ENCODE measurements around the gene PRR36. TPM values are rescaled to one million over a fixed set of nuclear protein-coding genes. Genes with fewer than 3 reads are reported as not detected.

The PRR36 gene
- polyA plus RNA-seq, 3 donors from 2014 or later = not detected

GRCh38 chr19:7822910-7823515 lies 51.2 kb downstream of the PRR36 start:
- Mint-ChIP-seq H3K27ac (no peak overlapping the region), H3K4me3 (no peak overlapping the region)

GRCh38 chr19:7820588-7820987 lies 53.6 kb downstream of the PRR36 start:
- no peak for DNase-seq
- H3K4me3 Mint-ChIP-seq = no peak overlapping the region
- no peaks in the 10 kb centered on the region for H3K36me3 Mint-ChIP-seq
- no peaks in the 10 kb centered on the region for H3K9me3 Mint-ChIP-seq
- H3K27ac Mint-ChIP-seq = no peak overlapping the region
- H3K27me3 Mint-ChIP-seq (ENCODE audit: low read depth in 3 of 3) = peaks cover 2 to 25% (median 3%) of the 10 kb centered on the region in 3 donors
- peaks cover 3 to 4% of the 10 kb centered on the region in 2 donors for H3K4me1 Mint-ChIP-seq

More at GRCh38 chr19:7822910-7823515, 51.2 kb downstream of the PRR36 start:
- Mint-ChIP-seq H3K27me3 (ENCODE audit: low read depth in 3 of 3) (peaks cover 2 to 16% (median 3%) of the 10 kb centered on the region in 3 donors), H3K36me3 (no peaks in the 10 kb centered on the region), H3K9me3 (no peaks in the 10 kb centered on the region), H3K4me1 (no peaks in the 10 kb centered on the region)
- DNase-seq = no peak

DNA sequence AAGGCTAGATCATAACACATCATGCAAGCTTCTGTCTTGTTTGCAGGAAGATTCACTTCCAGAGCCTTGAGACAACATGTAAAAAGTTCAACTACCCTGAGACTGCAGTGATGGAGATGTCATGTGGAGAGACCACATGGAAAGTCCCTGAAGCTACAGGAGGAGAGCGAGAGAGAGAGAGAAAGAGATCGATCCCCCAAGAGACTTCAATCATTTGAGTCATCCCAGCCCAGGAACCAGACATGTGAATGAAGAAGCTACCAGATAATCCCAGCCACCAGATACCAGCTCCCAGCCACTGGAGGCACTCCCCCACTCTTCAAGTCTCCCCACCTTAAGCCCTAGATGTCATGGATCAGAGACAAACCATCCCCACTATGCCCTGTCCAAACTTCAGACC lies 54.9 kb downstream of the PRR36 start:
- Mint-ChIP-seq H3K4me3 (no peak overlapping the region), H3K27ac (no peak overlapping the region), H3K4me1 (peaks cover 12 to 13% of the 10 kb centered on the region in 2 donors), H3K36me3 (no peaks in the 10 kb centered on the region), H3K27me3 (ENCODE audit: low read depth in 3 of 3) (peaks cover 2 to 25% (median 3%) of the 10 kb centered on the region in 3 donors), H3K9me3 (peaks cover 0 to 2% (median 0%) of the 10 kb centered on the region in 6 donors)
- no peak for DNase-seq

DNA sequence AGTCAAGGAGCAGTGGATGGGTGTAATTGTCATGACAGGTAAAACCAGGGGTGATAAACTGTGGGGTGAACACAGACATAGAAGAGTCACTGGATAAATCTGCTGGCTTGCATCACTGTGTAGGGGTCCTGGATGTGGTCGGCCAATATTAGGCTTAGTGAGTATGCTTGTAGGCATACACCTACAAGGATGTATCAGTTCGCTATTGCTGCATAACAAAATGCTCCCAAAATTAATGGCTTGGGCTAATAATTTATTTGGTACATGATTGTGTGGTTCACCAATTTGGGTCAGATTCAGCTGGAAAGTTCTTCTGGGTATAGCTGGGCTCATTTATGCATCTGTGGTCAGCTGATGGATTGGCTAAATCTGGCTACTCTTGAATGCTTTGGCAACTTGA lies 55.4 kb downstream of the PRR36 start:
- Mint-ChIP-seq H3K36me3 (no peaks in the 10 kb centered on the region), H3K9me3 (peaks cover 0 to 2% (median 0%) of the 10 kb centered on the region in 6 donors), H3K27me3 (ENCODE audit: low read depth in 3 of 3) (peaks cover 2 to 30% (median 2%) of the 10 kb centered on the region in 3 donors), H3K27ac (no peak overlapping the region), H3K4me1 (peaks cover 12 to 13% of the 10 kb centered on the region in 2 donors), H3K4me3 (no peak overlapping the region)
- no peak for DNase-seq

Other genes with a start within 250 kb of the PRR36 start
- gene XAB2, start 244.8 kb downstream of the PRR36 start, polyA plus RNA-seq = 10 to 100 TPM in 2 of 3 donors, 1 to 10 TPM in 1; 5.5 to 13.3 (median 12.4) TPM
- 100 to 1,000 TPM; 107 to 376 (median 255) TPM for gene PET100, start 244.6 kb downstream of the PRR36 start, polyA plus RNA-seq
- under 1 TPM in 1 of 3 donors, not detected in 2; 0.58 TPM for gene PCP2, start 240.7 kb downstream of the PRR36 start, polyA plus RNA-seq
- gene STXBP2, start 237.3 kb downstream of the PRR36 start, polyA plus RNA-seq = 100 to 1,000 TPM in 2 of 3 donors, 10 to 100 TPM in 1; 73.7 to 115 (median 100) TPM
- 1 to 10 TPM in 1 of 3 donors, not detected in 2; 1.4 TPM for gene RETN, start 205.3 kb downstream of the PRR36 start, polyA plus RNA-seq
- under 1 TPM in 1 of 3 donors, not detected in 2; 0.14 TPM for gene MCEMP1, start 197.3 kb downstream of the PRR36 start, polyA plus RNA-seq
- gene TRAPPC5, start 193.6 kb downstream of the PRR36 start, polyA plus RNA-seq = 100 to 1,000 TPM; 109 to 217 (median 115) TPM
- gene FCER2, start 172.3 kb downstream of the PRR36 start, polyA plus RNA-seq = under 1 TPM in 2 of 3 donors, not detected in 1; 0.29 to 0.50 TPM
- gene CLEC4G, start 142.3 kb downstream of the PRR36 start, polyA plus RNA-seq = under 1 TPM in 1 of 3 donors, not detected in 2; 0.43 TPM
- gene CD209, start 126.9 kb downstream of the PRR36 start, polyA plus RNA-seq = not detected
- gene CLEC4M, start 111.1 kb downstream of the PRR36 start, polyA plus RNA-seq = not detected
- 1 to 10 TPM; 1.6 to 5.1 (median 2.7) TPM for gene EVI5L, start 44.2 kb downstream of the PRR36 start, polyA plus RNA-seq
- gene LRRC8E, start 14.1 kb upstream of the PRR36 start, polyA plus RNA-seq = not detected
- 1 to 10 TPM; 2.0 to 4.4 (median 2.7) TPM for gene MAP2K7, start 29.5 kb upstream of the PRR36 start, polyA plus RNA-seq
- under 1 TPM in 1 of 3 donors, not detected in 2; 0.86 TPM for gene TGFBR3L, start 40.4 kb upstream of the PRR36 start, polyA plus RNA-seq
- 10 to 100 TPM; 15.6 to 31.1 (median 17.0) TPM for gene SNAPC2, start 45.9 kb upstream of the PRR36 start, polyA plus RNA-seq
- not detected for gene CTXN1, start 51.7 kb upstream of the PRR36 start, polyA plus RNA-seq
- gene TIMM44, start 69.3 kb upstream of the PRR36 start, polyA plus RNA-seq = 10 to 100 TPM; 12.7 to 22.1 (median 14.7) TPM
- gene ELAVL1, start 131.3 kb upstream of the PRR36 start, polyA plus RNA-seq = 10 to 100 TPM; 48.9 to 62.0 (median 54.1) TPM
- 1 to 10 TPM in 1 of 3 donors, under 1 TPM in 1, not detected in 1; 0.57 to 1.1 TPM for gene CCL25, start 178.4 kb upstream of the PRR36 start, polyA plus RNA-seq

Data from immature natural killer cell (primary cell).